ENCODE data around the gene INCENP. TPM values are rescaled to one million over a fixed set of nuclear protein-coding genes. Genes with fewer than 3 reads are reported as not detected.
A peak's percentile ranks its signal among the peaks of the same experiment; 100 is the strongest.

The INCENP gene
- 10 to 100 TPM; 10.1 to 22.8 (median 13.4) TPM for total RNA-seq
- polyA plus RNA-seq = 1 to 10 TPM; 2.0 to 7.7 TPM
- long read RNA-seq, donor 1, partial matches to known transcripts = 0 of 2 reads
- long read RNA-seq, donor 1, other reads (novel, unspliced or antisense) = 2 of 2 reads
- long read RNA-seq, donor 2, partial matches to known transcripts = 1 of 3 reads
- long read RNA-seq, donor 2, other reads (novel, unspliced or antisense) = 2 of 3 reads
- long read RNA-seq, donor 3, partial matches to known transcripts = 2 of 5 reads
- long read RNA-seq, donor 3, other reads (novel, unspliced or antisense) = 3 of 5 reads

DNA sequence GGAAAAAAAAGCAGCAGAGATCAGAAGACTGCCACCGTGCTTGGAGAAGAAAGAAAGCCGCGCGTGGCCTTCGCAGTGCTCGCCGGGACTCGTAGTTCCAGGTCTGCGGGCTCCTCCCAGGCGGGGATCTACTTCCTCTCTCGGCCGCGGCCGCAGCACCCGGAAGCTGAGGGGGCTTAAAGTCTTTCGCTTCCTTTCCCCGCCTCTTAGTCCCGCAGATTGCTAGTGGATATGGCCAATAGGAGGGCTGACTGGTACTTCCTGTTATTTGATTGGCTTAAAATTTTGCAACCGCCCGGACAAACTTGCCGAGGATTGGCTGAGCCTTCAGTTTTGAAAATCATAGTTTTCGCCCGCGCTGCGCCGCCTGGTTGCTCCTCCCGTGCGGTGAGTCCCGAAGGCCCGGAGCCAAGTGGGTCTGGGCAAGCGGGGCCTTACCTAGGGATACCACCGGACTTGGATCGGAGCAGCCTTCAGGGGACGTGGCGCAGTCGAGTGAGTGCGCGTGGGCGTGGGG, at the start of gene INCENP:
Gene INCENP, plus strand, starts transcription at position 343 of the 517 bp plus-strand sequence. CDS start 4,151 bp downstream, outside the sequence.
- H3K4me3 ChIP-seq = peak within 1 kb of the TSS; percentile 57 to 99 (median 86)
- H3K36me3 ChIP-seq = peaks cover 0 to 7% (median 3%) of the 10 kb centered on the region in 9 donors
- ATAC-seq = peak; percentile 99 to 100 (median 99)
- peak in 1 of 2 donors; percentile 36 for TF ChIP-seq POLR2A (IDR thresholded peaks at IDR 0.05)
- TF ChIP-seq, protein P1, sequence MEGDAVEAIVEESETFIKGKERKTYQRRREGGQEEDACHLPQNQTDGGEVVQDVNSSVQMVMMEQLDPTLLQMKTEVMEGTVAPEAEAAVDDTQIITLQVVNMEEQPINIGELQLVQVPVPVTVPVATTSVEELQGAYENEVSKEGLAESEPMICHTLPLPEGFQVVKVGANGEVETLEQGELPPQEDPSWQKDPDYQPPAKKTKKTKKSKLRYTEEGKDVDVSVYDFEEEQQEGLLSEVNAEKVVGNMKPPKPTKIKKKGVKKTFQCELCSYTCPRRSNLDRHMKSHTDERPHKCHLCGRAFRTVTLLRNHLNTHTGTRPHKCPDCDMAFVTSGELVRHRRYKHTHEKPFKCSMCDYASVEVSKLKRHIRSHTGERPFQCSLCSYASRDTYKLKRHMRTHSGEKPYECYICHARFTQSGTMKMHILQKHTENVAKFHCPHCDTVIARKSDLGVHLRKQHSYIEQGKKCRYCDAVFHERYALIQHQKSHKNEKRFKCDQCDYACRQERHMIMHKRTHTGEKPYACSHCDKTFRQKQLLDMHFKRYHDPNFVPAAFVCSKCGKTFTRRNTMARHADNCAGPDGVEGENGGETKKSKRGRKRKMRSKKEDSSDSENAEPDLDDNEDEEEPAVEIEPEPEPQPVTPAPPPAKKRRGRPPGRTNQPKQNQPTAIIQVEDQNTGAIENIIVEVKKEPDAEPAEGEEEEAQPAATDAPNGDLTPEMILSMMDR (IDR thresholded peaks at IDR 0.05) = peak in 2 of 12 donors; percentile 4 to 21
- H3K9me3 ChIP-seq = no peaks in the 10 kb centered on the region
- WGBS, 4 donors = 0 to 1% (median 0%) methylated on average over 33 to 39 of the region's 39 CpGs
- H3K4me1 ChIP-seq = peaks cover 0 to 27% (median 13%) of the 10 kb centered on the region in 12 donors
- intact Hi-C loops (cut with DNase I) = no loop called here
- peak; percentile 96 to 98 (median 97) for DNase-seq
- peak within 1 kb of the TSS in 10 of 12 donors; percentile 28 to 78 (median 58) for H3K27ac ChIP-seq
- no peaks in the 10 kb centered on the region for H3K27me3 ChIP-seq

DNA sequence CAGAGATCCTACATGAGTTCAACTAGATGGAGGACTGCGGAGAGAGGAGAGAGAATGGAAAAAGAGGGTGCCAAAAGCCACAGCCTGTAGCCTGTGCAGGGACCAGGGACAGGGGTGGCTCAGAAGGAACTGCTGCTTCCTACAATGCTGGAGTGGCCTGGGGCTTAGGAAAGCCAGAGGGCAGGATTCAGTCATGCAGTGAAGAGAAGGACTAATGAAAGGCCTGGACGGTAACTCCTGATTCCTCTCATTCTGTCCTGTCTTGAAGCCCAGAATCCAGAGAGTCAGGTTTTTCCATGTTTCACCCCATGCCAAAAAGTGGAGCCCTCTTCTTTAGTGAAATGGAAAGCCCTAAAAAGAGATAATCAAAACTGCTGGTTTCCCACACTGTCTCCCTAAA, 48.4 kb upstream of the INCENP start:
- no peak for DNase-seq
- no peak for ATAC-seq
- H3K4me3 ChIP-seq = no peak overlapping the region
- no peaks in the 10 kb centered on the region for H3K4me1 ChIP-seq
- no peaks in the 10 kb centered on the region for H3K9me3 ChIP-seq
- TF ChIP-seq, protein P1 (IDR thresholded peaks at IDR 0.05) = no peak
- no peak for TF ChIP-seq POLR2A (IDR thresholded peaks at IDR 0.05)
- 86 to 97% (median 91%) methylated on average over 2 of the region's 2 CpGs for WGBS, 4 donors
- intact Hi-C loops (cut with DNase I) = no loop called here
- H3K36me3 ChIP-seq = no peaks in the 10 kb centered on the region
- H3K27me3 ChIP-seq = no peaks in the 10 kb centered on the region
- H3K27ac ChIP-seq = no peak overlapping the region

DNA sequence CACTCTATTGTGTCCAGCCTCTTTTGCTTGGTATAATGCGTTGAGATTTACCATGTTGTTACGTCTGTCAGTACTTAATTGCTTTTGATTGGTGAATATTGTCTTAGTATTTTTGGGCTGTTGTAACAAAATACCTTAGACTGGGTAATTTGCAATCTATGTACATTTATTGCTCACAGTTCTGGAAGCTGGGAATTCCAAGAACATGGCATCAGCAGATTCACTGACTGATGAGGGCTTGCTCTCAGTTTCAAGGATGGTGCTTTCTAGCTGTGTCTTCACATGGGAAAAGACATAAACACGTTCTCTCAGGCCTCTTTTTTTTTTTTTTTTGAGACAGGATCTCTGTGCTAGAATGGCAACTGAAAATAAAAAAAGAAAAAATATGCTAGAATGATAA, 46.7 kb upstream of the INCENP start:
- TF ChIP-seq, protein P1 (IDR thresholded peaks at IDR 0.05) = no peak
- no peak for TF ChIP-seq POLR2A (IDR thresholded peaks at IDR 0.05)

More for the DNA sequence above, 46.7 kb upstream of the INCENP start:
- 82 to 91% (median 89%) methylated on average over 3 of the region's 3 CpGs for WGBS, 4 donors
- H3K27ac ChIP-seq = no peak overlapping the region
- no peak overlapping the region for H3K4me3 ChIP-seq
- H3K27me3 ChIP-seq = no peaks in the 10 kb centered on the region
- no peaks in the 10 kb centered on the region for H3K36me3 ChIP-seq
- H3K9me3 ChIP-seq = no peaks in the 10 kb centered on the region
- no peak for ATAC-seq
- no peak for DNase-seq
- intact Hi-C loops (cut with DNase I) = no loop called here
- H3K4me1 ChIP-seq = peaks cover 0 to 9% (median 0%) of the 10 kb centered on the region in 12 donors

Data from heart left ventricle (tissue), 16 donors.